ENCODE measurements around the gene KBTBD12.

DNA sequence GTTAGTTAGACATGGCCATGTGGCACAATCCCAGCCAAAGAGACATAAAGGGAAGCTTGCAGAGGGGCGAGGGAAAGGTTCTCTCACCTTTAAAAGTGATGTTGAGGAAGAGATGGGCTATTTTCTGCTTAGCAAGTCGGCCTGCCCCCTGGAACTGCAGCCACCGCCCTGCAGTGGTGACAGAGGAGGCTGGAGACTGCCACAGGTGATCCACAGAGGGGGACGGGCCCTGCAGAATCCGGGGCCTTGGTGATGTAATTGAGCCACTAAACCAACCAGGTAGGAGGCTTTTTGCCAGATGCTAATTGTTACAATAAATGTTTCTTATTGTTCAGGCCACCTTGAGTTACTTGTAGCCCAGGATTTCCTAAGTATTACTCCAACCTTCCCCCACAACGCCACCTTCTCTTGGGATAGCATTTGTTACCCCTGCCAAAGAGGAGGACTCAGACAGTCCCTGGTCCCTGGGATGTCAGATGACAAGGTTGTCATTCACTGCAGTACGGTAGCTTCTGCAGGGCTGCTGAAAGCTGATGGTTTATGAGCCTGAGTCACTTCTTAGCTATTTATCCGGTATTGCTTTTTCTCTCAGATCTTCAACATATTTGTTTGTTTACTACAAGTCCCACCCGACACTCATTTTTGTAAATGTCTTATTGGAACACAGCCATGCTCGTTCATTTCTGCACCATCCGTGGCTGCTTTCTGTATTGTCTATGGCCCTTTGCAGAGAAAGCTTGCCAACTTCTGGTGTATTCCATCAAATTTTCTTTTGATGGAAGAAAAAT lies 73.9 kb downstream of the KBTBD12 start:
- TF ChIP-seq CTCF (IDR thresholded peaks at IDR 0.05; ENCODE audit: poor library complexity): no peak
- no peak for TF ChIP-seq EZH2 (IDR thresholded peaks at IDR 0.05; ENCODE audit: borderline replicate concordance)
